HG02759 (cell line): Measurements from ENCODE around the gene SERPINA12.
"Not testable (repeated sequence)": the region's sequence is repeated elsewhere in the genome, so short reads cannot be mapped to it uniquely, and the experiment has no call there.

ENCODE experiments used
- ATAC-seq: cut with Tn5 transposase; IDR thresholded peaks from one replicate; pipeline ENCODE4 v1.9.1; 2021; ENCODE audit warnings: mild to moderate bottlenecking, moderate library complexity; ENCODE audit not compliant: unreplicated experiment

SERPINA12 gene

GRCh38 chr14:94538070-94538740 lies 28.9 kb upstream of the SERPINA12 start:
- no peak for ATAC-seq

GRCh38 chr14:94536836-94537235 lies 27.6 kb upstream of the SERPINA12 start:
- ATAC-seq, result no peak

GRCh38 chr14:94535506-94535905 lies 26.2 kb upstream of the SERPINA12 start:
- ATAC-seq, result no peak

- ATAC-seq, result no peak
These were observed 23.2 kb upstream of the SERPINA12 start for GRCh38 chr14:94532447-94532846.

GRCh38 chr14:94531187-94531586 lies 21.9 kb upstream of the SERPINA12 start:
- ATAC-seq, result no peak

- ATAC-seq, result no peak
These were observed 14.8 kb upstream of the SERPINA12 start for GRCh38 chr14:94524093-94524492.

- no peak for ATAC-seq
These were observed 14.0 kb upstream of the SERPINA12 start for GRCh38 chr14:94523265-94523664.

GRCh38 chr14:94522115-94522724 lies 13.0 kb upstream of the SERPINA12 start:
- no peak for ATAC-seq

- ATAC-seq, result no peak
These were observed 12.3 kb upstream of the SERPINA12 start for GRCh38 chr14:94521375-94522114.

- ATAC-seq, result no peak
These were observed 8.5 kb upstream of the SERPINA12 start for GRCh38 chr14:94517641-94518257.

GRCh38 chr14:94517248-94517640 lies 8.0 kb upstream of the SERPINA12 start:
- ATAC-seq, result no peak

- ATAC-seq, result no peak
These were observed 6.6 kb upstream of the SERPINA12 start for GRCh38 chr14:94515856-94516255.

- no peak for ATAC-seq
These were observed 6.2 kb upstream of the SERPINA12 start for GRCh38 chr14:94515426-94515825.

- no peak for ATAC-seq
These were observed 5.1 kb upstream of the SERPINA12 start for GRCh38 chr14:94514351-94514750.

- ATAC-seq, result not testable (repeated sequence)
These were observed 1.2 kb upstream of the SERPINA12 start for GRCh38 chr14:94510481-94510880.

GRCh38 chr14:94505641-94506040 lies 3.6 kb downstream of the SERPINA12 start:
- no peak for ATAC-seq

GRCh38 chr14:94505206-94505605 lies 4.1 kb downstream of the SERPINA12 start:
- no peak for ATAC-seq

- ATAC-seq, result no peak
These were observed 7.4 kb downstream of the SERPINA12 start for GRCh38 chr14:94501588-94502516.

- ATAC-seq, result no peak
These were observed 9.0 kb downstream of the SERPINA12 start for GRCh38 chr14:94500264-94500663.

GRCh38 chr14:94499673-94500072 lies 9.6 kb downstream of the SERPINA12 start:
- ATAC-seq, result no peak

- no peak for ATAC-seq
These were observed 11.1 kb downstream of the SERPINA12 start for GRCh38 chr14:94498215-94498614.
